Fibroblast of lung (primary cell): Measurements from ENCODE around the gene PTRH2.

Experiments
- EZH2 ChIP-seq: IDR thresholded peaks from 2 replicates; pipeline ENCODE4 v1.5.1; 2012; ENCODE audit warnings: low read length, control low read depth, mild to moderate bottlenecking; ENCODE audit errors: missing control alignments
- TF ChIP-seq, protein P1 (sequence below), 2 donors: IDR thresholded peaks in 1 of 2; conservative IDR thresholded peaks in 1 of 2; 1 replicate in 1 of 2; 2 replicates in 1 of 2; pipeline ENCODE4 v1.5.1; 2011 to 2012; ENCODE audit warnings: low read length in 2 of 2, control low read depth in 1 of 2, inconsistent platforms in 1 of 2, low read depth in 1 of 2, mild to moderate bottlenecking in 1 of 2

- TF ChIP-seq, protein P1, sequence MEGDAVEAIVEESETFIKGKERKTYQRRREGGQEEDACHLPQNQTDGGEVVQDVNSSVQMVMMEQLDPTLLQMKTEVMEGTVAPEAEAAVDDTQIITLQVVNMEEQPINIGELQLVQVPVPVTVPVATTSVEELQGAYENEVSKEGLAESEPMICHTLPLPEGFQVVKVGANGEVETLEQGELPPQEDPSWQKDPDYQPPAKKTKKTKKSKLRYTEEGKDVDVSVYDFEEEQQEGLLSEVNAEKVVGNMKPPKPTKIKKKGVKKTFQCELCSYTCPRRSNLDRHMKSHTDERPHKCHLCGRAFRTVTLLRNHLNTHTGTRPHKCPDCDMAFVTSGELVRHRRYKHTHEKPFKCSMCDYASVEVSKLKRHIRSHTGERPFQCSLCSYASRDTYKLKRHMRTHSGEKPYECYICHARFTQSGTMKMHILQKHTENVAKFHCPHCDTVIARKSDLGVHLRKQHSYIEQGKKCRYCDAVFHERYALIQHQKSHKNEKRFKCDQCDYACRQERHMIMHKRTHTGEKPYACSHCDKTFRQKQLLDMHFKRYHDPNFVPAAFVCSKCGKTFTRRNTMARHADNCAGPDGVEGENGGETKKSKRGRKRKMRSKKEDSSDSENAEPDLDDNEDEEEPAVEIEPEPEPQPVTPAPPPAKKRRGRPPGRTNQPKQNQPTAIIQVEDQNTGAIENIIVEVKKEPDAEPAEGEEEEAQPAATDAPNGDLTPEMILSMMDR (conservative IDR thresholded peaks at IDR 0.05 in 1 of 2, IDR thresholded peaks at IDR 0.05 in 1 of 2; ENCODE audit: low read depth in 1 of 2, low read length in 2 of 2): no peak
- TF ChIP-seq EZH2: no peak
Observed at GRCh38 chr17:59716427-59716826, 9.2 kb upstream of the PTRH2 start.
